ENCODE measurements around the gene CUL2.

- TF ChIP-seq POLR2AphosphoS5 (IDR thresholded peaks at IDR 0.05; ENCODE audit: low read depth, low read length) (no peak), REST (IDR thresholded peaks at IDR 0.05; ENCODE audit: insufficient read depth in 1 of 2, low read depth in 2 of 2, low read length in 2 of 2) (no peak), TAF1 (IDR thresholded peaks at IDR 0.05; ENCODE audit: borderline replicate concordance, insufficient read depth, low read length) (no peak), FOXP2 (optimal IDR thresholded peaks at IDR 0.05; ENCODE audit: borderline replicate concordance, extremely low read depth, extremely low read length, insufficient read depth) (no peak)
These were observed 2.7 kb upstream of the CUL2 start for GRCh38 chr10:35092851-35093250.
